GM21381 (cell line): ENCODE data around the gene PANK1.
A peak's percentile ranks its signal among the peaks of the same experiment; 100 is the strongest.

Experiments
- ATAC-seq: cut with Tn5 transposase; IDR thresholded peaks from one replicate; pipeline ENCODE4 v1.9.1; 2021; ENCODE audit warnings: mild to moderate bottlenecking, moderate library complexity; ENCODE audit not compliant: unreplicated experiment

PANK1 gene

DNA sequence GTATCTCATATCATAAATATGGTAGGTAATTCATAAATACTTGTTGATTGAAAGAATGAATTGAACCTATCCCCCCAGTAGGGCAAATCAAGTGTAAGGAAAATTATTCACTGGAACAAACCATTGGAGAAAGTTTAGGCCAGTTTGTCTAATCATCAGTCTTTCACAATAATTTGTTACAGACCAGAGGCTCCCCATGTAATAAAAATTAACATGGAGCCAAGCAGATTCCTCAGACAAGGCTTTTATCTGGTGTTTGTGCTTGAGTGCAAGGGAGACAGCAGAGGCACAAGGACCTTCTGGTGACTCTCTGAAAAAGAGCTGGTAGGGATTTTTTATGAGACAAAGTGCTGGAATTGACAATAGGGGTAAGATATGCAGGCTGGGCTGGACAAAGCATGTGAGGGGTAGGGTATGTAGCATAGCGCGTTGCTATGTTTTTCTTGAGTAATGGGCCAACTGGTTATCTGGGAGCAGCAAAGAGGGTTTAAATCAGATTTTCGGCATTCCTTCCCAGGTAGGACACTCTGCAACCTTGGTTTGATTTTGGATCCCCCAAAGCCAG, 7.8 kb upstream of the PANK1 start:
- no peak for ATAC-seq

DNA sequence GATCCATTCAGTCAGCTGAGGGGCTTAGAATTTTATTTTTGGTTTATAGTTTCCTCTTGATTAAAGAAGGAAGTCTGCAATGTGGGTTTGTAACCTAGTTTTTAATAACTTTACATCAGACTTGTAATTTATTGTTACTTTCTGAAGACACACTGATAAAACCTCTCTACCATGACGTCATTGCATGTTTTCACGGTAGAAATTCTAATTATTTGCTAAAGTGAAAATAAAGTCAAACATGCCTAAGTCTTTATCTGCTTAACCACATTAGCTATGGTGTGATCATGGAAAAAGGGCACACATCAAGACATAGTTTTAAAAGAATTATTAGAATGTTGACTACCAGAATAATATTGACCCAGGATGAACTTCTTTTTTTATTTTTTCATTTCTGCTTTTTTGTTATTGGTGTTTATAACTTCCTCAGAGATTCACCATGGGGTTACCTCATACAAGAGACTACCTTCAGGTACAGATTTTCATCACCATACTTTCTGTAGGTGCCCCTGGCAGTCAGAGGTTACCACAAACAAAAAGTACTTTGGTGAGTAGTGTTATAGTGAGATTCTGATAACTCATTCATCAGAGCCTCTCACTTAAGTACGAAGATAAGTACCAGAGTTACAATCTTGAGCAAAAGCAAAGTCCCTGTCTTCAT, 7.0 kb upstream of the PANK1 start:
- peak; percentile 55 for ATAC-seq

- ATAC-seq, result no peak
These were observed 6.3 kb upstream of the PANK1 start for GRCh38 chr10:89651205-89651915.

- ATAC-seq, result no peak
These were observed 4.0 kb upstream of the PANK1 start for GRCh38 chr10:89649051-89649450.

- ATAC-seq, result no peak
These were observed 3.0 kb upstream of the PANK1 start for GRCh38 chr10:89648074-89648473.

DNA sequence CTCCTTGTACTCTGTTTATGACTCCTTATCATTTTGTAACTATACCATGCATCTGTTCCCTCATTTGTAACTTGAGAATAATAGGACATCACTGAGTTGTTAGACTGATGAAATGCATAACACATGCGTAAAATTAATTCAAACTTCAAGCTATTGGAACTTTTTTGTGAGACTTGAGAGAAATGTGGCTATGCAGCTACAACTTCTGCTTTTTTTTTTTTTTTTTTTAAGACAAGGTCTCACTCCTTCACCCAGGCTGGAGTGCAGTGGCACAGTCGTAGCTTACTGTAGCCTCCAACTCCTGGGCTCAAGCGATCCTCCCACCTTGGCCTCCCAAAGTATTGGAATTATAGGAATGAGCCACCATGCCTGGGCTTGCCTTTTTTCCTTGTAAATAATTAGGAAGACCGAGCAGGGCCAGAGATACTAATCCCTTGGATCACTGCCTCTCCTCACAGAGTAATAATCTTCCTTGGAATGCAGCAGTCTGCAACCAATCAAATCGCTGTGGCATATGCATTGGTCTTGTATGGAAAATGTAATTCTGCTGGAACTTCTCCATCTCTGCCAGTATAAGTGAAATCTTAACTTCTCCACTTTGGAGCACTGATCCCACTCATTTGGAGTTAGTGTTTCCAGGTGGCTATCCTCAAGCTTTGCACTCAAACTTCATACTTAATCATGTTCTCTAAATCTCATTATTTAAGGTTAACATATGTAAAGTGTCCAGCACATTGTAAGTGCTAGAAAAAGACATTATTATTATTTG, 2.0 kb upstream of the PANK1 start:
- no peak for ATAC-seq

- ATAC-seq, result no peak
These were observed 715 bp upstream of the PANK1 start for GRCh38 chr10:89645742-89646172.

GRCh38 chr10:89644691-89644966, 413 bp downstream of the PANK1 start:
- ATAC-seq, result peak; percentile 34

DNA sequence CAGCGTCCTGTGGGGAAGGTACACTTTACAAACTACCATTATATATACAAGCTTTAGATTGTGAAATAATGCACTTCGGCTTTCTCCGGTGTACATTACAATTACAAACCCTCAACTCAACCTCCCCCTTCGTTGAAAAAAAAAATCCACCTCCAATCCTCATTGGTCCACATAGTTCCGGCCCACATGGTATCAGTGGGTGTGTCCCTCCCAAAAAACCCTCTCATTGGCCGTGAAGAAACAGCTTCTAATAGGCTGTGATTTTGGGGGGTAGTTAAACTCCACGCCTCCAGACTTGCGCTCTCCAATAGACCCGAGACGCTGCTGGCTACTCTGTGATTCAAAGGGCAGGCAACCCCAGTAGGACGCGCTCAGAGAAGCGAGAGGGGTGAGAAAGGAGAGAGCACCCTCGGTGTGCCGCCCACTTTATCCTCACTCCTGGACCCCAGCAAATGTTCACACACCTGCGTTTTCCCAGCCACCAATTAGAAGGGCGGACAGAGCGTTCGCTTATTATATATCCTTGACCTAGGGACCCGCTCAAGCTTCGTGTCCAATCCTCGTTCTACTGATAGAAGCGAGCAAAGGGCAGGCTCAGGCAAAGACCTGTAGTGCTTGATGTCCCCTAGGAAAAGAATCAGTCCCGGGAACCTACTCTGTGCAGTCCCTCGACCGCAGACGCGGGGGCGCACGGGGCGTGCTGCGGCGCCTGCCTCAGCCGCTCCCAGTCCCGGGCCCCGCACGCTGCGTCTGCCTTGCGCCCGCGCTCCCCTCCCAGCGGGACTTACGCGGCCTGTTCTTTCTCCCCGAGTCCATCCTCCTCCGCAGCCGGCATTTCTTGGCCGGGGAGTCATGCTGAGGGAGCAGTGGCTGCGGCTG, 991 bp downstream of the PANK1 start:
- ATAC-seq, result peak; percentile 85

- ATAC-seq, result no peak
These were observed 1.6 kb downstream of the PANK1 start for GRCh38 chr10:89643431-89643811.

GRCh38 chr10:89642193-89642592, 2.8 kb downstream of the PANK1 start:
- ATAC-seq, result no peak

GRCh38 chr10:89640241-89640640, 4.8 kb downstream of the PANK1 start:
- no peak for ATAC-seq

- ATAC-seq, result no peak
These were observed 5.7 kb downstream of the PANK1 start for GRCh38 chr10:89639326-89639725.

GRCh38 chr10:89637113-89637512, 7.9 kb downstream of the PANK1 start:
- no peak for ATAC-seq

DNA sequence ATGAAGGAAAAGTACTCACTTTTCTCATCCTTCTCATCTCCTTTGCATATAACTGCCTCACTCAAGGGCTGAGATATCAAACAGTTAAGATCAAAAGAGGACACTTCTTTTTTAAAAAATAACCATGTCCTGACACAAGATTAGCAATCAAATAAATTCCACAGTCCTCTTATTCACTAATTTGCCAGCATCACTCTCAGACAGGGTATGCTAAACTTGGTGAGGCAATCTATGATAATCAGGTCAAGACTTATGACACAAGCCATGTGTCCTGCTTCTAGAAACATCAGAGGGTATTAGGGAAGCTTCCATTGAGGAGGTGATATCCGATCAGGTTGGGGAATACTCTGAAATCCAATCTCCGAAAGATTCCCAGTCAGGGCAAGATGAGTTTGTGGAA, 10.4 kb downstream of the PANK1 start:
- ATAC-seq, result no peak

DNA sequence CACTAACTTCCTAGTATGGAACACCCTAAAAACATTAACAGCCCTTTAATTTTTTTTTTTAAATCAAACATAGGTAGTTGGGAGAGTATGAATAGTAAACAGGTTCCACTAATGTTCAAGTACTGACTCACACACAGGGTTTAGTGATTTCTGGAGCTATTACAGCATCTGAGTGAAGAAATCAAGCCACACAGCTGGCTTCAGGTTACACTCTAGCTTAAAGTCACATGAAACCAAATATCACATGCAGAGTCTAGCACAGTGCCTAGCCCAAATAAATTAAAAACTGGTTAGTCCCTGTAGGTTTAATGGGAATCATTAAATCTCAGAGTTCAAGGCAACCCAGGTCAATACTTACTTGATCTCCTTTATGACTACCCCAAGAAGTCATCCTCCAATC, 11.6 kb downstream of the PANK1 start:
- ATAC-seq, result no peak

DNA sequence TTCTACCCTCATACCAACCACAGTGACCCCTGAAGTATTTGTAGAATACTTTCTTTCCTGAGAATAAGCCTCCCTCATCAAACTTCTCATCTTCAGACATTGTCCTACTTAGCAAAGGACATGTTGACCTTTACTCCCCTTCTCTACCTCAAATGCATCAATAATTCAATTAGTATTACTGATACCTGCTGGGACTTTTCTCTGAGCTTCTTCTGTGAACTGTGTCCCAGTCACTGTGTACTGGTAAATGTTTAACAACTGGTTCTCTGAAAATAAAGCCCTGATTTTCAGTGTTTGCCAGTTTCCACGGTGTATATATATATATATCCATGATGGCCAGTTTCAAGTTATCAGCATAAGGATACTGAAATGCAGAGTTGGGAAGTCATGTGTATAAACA, 12.2 kb downstream of the PANK1 start:
- no peak for ATAC-seq

DNA sequence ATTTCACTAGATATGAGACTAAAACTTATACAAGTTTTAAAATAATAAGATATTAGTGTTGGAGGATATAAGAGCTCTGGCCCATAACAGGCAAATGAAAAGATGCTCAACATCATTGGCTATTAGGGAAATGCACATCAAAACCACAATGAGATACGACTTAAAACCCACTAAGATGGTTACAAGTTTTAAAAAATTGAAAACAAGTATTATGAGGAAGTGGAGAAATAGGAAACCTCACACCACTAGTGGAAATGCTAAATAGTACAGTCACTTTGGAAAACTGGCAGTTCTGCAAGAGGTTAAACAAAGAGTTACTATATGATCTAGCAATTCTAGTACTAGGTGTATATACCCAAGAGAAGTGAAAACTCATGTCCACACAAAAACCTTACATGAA, 17.2 kb downstream of the PANK1 start:
- no peak for ATAC-seq

- ATAC-seq, result no peak
These were observed 19.8 kb downstream of the PANK1 start for GRCh38 chr10:89625041-89625765.

DNA sequence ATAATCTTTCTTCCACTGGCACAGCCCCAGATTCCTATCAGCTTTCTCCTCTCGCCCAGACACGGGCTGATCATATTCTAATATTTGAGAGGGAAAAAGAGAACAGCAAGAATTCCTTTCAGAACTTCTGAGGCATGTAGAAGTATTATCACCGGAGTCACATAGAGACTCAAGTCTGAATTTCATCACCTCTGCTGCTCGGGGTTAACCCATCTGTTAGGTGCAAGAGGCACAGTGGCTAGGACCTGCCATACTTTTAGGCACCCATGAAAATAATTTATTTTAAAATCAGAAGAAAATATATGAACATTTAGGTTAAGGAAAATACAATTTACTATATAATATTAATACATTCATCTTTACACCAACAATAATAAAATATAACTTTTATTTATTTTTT, 21.0 kb downstream of the PANK1 start:
- ATAC-seq, result no peak
